DMS53 (cell line): Measurements from ENCODE around the gene BMP7.

Experiments used
- DNase-seq: peaks from one replicate; lab custom pipeline; 2025; lab: John Stamatoyannopoulos, UW

The BMP7 gene

DNA sequence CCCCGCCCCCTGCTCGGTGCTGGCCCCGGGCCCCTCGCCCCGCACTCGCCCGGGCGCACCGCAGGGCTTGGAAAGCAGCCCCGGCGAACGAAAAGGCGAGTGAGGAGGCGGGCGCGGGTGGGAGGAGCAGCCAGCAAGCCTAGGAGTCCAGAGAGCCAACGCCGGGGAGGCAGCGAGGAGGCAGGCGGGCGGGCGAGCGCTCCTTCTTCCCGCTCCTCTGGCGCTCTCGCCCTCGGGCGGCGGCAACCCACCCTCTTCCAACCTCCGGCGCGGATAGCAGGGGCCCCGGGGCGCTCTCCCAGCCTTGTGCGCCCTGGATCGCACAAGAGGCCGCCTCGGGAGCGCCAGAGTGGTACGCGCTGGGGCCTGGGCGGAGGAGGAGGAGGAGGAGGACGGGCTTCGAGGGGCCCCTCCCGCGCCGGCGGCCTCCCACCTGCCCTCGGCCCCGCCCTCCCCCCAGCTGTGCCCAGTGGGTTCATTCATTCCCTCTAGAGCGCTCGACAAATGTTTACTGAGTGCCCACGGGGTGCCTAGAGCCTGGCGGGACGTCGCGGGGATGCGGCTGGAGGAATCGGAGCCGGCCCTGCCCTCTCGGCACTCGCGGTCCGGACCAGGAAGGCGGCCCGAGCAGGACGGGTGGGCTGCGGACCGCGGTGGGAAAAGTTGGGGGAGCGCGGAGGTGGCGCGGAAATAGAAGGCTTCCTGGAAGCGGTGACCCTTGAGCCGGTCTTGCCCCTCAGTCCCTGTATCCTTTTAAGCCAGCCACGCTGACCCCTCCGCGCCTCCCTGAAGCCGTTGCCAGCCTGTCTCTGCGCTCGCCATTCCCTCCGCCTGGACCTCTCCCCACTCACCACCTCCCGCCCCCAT lies at the start of gene BMP7:
BMP7 (minus strand) TSS at position 351 of the 867 bp plus-strand sequence. CDS start 519 bp downstream, outside the sequence.
- DNase-seq: no peak

DNA sequence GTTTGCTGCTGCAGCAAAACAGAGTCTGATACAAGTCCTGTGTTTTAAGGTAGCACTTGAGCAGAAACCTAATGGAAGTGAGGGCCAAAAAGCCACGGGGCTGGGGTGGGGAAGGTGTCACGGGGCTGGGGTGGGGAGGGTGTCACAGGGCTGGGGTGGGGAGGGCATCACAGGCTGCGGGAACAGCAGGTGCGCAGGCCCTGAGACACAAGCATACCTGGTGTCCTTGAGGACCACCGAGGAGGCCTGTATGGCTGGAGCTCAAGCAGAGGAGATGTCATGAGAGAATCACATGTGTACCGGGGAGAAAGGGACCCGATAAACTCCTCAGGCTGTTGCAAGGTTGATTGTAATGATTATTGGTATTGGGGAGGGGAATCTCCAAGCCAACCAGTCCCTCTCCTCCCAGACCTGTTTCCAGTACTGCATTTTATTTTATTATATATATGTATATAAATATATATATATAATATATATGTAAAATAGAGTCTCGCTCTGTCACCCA lies 49.6 kb upstream of the BMP7 start:
- no peak for DNase-seq

DNA sequence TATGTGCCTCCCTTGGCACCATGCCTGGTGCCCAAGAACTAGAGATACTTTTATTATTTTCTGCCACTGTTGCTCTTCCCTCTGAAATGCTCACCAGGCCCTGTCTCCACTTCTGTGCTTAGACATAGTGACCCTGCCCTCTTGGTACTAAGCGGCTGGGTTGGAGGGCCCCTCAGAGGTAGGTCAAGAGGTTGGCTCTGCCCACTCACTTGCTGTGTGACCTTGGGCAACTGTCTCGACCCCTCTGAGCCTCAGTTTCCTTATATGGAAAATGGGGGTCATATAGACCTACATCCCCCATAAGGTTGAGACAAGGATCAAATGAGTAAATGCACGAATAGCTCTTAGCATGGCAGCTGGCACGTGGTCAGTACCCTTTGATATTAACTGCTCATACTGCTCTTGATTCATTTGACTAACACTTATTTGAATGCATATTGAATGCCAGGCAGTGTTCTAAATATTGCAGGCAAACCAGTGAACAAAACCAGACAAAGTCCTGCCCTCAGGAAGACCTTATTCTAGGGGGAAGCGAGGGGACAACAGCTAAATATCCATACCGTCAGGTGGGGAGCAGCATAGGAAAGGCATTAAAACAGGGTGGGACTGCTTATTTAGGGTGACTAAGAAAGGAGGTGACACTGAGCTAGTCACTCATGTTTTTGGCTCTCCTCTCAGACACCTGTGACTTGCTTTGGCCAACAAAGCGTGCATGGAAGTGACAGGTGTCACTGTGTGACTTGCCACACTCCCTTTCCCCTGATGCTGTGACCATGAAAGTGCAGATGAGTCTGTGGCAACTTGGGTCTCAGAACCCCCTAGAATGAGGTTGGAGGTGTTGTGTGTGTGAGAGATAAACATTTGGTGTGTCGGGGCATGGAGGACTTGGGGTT lies 48.9 kb upstream of the BMP7 start:
- DNase-seq: no peak

DNA sequence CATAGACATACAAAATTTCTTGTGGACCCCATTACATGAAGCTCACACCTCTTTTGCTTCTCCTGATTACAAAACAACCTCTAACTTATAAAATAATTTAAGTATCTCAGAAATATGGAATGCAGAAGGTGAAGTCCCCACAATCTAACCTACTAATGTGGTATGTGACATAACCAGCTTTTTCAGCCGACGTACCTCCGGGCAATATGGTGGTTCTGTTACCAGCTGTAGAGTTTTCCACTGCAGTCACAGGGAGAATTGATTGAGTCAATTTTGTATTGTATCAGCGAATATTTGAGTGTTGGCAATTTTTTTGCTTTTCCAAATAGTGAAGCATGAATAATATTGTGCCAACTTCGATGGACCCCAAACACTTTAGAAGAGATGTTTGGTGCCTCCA lies 47.5 kb upstream of the BMP7 start:
- DNase-seq: no peak

DNA sequence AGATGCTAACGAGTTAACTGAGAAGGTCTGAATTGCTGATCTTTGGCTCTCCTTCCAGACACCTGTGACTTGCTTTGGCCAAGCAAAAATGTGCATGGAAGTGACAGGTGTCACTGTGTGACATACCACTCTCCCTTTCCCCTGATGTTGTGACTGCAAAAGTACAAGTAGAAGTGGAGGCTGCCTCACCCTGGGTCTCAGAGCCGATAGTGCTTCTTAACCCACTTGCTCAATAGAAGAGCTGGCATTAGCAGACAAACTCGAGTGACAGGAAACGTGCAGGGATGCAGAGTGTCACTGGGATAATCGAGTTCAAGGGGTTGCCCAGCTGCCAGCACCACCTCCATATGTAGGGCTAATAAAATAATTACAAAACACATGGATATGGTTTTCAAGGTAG lies 46.8 kb upstream of the BMP7 start:
- DNase-seq: no peak

DNA sequence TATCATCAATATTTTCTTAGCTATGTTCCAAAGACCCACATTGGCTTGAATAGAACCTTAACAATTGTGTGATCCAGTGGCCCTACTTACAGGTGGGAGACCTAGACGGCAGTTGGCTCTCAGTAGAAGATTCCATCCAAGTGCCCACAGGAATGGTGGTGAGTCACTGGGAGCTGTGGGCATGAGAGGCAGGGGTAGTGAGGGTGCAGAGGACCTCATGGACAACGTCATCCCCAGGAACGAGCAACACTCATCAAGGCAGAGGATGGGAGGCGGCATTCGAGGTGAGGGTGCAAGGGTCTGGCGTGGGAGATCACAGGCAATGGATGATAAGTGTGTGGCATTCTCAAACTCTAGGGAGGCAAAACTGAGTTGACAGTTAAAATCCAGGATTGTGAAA lies 45.7 kb upstream of the BMP7 start:
- no peak for DNase-seq

DNA sequence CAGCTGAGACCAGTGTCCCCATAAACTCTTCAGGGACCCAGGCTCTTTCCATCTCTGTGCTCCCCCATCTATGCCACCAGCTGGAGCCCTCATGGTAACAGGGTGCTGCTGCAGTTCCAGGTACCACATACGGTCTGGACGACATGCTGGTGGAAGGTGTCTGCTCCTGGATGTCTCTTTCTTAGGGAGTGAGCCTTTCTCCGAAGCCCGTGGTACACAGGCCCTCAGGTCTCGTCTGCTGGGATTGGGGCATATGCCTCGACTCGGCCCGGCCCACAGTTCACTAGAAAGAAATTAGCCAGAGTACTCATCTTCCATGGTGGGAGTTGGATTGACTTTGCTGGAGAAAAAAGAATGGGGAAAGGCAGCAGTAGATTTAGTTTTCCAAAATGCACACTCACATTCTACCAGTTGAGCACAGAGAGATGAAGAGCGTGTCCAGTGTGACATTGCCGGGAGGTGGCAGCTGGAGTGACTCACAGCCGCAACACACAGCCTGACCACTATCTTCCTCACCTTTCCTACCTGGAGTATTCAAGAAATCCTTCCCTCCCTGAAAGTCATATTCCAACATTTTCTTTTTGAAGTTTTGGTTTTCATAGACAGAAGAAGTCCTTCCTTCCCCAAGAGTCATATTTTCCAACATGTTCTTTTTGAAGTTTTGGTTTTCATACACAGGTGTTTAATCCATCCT lies 44.5 kb upstream of the BMP7 start:
- DNase-seq: no peak

DNA sequence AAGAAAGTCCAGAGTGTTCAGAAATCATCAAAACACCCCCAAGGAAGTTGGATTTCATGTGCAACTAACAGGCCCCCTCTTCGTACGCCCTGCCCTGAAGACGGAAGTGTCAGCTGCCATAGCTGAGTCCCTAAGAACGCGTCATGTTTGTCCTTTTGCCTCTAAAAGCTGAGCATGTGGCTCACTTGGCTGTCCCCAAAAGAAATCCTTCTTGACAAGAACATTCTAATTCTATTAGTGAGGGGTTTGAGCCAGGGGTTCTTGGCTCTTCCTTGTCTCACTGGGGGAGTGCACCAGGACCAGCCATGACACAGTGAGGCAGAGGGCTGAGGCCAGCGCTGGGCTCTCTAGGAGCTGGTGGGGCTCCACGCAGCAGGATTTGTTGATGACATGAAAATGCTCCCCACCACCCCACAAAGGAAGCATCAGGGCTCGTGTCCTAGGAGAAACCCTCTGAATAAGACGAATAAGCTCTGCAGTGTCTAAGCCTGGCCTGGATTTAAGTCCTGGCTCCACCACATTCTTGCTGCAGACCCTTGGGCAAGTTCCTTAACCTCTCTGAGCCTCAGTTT lies 43.2 kb upstream of the BMP7 start:
- no peak for DNase-seq

DNA sequence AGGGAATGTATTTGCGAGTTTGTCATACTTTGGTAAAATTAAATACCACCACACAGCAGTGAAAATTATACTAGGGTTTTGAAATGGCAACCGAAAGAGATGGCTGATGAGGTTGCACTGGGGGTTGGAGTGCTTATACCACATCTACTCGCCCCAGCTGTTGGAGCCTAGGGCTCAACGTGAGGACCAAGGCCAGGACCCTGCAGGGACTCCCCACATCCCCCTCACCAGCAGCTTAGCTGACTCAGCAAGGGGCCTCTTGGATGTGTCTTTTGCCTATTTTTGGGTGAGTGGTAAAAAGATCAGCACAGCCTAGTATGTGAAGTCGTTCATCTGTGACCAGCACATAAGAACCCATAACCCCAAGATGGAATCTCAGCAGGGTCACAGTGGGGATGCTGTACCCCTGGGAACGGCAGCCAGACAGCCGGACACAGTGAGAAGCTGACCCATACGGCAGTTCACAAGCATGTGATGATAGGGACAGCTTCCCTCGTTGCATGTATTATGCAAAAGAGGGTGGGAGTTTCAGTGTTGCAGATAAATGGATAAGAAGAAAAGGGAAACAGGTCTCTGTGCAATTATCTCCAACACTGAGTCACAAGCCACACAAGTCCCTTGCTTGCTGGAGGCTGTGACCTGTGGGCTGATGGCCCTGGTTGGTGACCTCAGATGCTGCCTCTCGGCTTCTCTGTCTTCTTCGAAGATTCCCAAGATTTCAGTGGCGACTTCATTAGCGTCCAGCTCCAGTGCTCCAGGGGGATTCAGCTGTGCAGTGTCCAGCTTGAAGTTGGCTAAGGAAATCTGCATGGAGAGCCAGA lies 42.2 kb upstream of the BMP7 start:
- DNase-seq: no peak

DNA sequence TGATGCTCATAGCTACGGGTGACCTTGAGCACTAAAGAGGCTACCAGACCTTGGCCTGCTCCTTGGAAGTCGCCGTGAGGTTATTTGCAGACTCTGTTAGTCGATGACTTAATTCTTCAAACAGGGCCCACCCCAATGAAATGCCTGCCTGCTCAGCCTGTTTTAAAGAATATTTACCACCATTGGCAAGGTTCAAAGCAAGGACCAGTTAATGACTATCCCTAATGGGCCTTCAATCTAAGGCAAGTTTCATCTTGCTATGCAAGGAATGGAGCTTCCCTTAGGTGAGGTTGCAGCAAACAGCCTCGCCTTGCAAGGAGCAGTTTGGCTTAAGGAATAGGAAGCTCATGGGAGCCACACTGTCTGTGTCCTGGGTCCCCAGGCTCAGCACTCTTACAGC lies 40.3 kb upstream of the BMP7 start:
- no peak for DNase-seq

DNA sequence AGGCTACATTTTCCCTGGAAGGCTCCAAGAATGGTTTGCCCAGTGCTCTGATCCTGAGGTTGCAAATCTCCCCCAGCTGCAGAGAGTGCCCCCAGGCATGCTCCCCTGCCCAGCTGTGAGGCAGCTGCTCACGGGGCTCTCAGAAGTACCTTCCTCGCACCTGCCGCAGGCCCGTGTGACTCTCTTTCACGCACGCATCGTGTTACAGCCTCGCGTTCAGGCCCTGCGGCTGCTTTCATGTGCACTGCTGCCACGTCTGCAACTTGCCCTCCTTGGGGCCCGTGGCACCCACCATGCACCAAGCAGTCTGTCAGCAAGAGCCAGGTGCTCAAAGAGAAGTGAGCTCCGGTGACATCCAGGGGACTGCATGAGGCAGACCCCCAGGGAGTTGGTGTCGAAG lies 34.6 kb upstream of the BMP7 start:
- no peak for DNase-seq

DNA sequence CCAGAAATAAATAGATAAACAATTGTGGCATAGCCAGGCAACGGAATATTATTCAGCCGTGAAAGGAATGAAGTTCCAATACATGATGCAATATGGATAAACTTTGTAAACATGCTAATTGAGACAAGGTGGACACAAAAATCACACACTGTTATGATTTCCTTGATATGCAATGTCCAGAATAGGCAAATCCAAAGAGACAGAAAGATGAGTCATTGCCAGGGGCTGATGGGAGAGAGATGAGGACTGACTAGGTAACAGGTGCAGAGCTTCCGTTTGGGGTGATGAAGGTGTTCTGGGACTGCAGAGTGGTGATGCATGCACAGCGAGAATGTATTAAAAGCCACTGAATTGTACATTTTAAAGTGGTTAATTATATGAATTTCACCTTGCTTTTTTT lies 32.0 kb upstream of the BMP7 start:
- no peak for DNase-seq

DNA sequence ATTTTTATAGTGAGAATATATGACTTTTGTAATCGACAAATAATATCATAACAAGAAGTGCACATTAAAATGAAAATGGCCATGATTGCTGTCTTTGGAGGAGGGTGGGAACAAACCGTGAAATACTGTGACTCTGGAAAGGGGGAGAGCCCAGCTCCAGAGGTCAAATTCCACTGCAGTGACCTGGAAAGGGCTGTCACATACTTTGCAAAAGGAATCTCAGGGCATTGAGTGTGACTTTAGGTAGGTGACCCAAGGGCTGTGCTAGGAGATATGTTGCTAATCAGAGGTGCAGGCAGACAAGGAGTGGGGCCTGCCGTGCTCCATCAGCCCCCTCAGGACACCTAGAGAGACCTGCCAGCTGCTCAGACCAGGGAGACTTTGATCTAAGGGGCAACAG lies 28.1 kb upstream of the BMP7 start:
- no peak for DNase-seq

DNA sequence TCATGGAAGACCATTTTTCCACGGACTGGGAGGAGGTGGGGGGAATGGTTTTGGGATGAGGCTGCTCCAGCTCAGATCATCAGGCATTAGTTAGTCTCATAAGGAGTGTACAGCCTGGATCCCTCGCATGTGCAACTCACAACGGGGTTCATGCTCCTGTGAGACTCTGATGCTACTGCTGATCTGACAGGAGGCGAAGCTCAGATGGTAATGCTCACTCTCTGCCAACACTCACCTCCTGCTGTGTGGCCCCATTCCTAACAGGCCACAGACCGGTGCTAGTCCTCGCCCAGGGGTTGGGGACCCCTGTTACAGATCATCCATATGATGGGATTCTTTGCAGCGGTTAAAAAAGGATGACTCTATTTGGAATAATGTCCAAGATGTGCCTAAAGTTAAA lies 27.6 kb upstream of the BMP7 start:
- no peak for DNase-seq

DNA sequence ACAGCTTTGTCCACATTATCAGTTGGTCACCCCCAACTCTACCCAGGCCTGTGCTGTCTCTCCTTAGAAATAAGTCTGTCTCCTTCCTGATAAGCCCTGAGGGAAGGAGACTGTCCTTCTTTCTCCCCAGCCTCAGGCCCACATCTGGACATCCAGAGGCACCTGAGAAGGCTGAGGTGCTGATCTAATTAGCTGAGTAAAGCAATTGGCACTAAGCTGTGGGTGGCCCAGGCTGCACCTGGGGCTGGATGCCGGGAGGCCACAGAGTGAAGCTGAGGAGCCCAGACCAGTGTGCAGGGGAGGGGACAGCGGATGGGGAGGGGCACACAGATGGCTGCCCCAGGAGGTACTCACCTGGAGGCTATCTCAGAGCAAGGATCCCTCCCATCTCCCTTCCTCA lies 26.2 kb upstream of the BMP7 start:
- DNase-seq: no peak

DNA sequence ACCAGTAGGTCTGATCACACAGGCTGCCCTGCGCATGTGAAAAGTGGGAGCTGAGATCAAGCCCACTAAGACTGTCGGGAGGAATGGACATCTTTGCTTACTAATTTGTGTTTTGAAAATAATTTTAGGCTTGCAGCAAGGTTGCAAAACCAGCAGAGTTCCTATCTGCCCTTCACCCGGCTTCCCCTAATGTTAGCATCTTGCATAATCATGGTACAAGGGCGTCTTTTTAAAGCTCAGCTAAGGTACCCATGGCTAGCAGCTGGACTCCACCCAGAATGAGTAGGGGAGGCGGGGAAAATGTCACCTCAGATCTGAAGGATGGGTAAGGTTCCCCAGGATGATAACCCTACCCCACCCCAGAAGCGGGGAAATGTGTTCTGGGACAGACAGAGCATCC lies 25.3 kb upstream of the BMP7 start:
- no peak for DNase-seq

DNA sequence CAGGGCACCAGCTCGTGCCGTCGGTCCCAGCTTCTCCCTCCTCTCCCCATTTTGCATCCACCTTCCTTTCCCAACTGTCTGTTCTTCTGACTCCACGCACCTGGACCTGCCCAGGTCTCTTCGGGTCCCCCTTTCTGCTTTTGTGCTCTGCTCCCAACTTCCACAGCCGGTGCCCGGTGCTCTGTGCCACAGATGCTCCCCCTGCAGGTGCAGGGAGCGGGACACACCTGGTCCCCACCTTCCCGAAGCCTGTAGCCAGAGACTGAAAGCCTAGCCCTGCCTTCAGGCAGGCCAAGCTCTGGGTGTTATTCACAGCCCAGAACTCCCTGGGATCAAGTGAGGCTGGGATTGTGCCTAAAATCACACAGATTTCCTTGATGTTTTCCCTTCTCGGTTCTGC lies 24.6 kb upstream of the BMP7 start:
- DNase-seq: no peak

DNA sequence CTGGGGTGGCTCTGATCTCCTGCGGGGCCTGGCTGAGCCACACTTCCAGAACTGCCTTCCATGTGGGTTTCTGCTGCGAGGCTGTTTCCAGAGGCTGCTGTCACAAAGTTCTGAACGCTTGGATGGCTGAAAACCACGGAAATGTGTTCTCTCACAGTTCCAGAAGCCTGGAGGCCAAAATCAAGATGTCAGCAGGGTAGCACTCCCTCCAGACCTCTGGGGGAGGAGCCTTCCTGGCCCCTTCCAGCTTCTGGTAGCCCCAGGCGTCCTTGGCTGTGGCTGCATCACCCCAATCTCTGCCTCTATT lies 23.7 kb upstream of the BMP7 start:
- no peak for DNase-seq

DNA sequence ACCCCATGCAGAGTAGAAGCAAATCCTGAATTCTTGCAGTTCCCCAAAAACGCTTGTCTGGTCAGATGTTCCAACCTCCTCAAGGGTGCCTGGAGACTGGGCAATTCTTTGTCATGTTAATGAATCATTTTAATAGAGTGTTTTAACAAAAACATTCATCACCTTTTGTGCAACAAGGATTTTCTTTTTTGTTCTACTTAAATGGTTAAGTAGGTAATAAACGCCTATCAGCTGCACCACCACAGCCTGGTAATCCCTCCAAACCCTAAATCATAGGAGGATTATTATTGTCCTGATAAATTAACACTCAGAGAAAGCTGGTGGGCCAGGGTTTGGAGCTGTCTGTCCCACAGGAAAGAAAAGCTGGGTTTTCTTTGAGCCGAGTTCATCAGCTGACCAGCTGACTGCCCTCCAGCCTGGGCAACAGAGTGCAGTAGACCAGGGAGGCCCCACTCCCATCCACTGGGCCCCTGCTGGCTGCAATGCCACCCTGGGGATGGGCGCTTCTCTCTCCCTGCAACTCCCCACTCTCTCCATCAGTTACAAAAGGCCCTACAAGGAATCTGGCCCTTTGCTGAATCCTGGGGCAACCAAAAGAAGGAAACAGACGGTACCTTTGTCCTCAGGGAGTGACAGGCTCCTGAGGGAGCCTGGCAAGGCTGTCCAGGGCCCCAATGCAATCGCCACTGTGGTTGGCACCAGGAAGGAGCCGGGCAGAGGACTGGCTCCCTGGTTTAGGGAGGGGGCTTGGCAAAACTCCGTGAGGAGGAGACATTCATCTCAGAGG lies 23.1 kb upstream of the BMP7 start:
- DNase-seq: no peak

DNA sequence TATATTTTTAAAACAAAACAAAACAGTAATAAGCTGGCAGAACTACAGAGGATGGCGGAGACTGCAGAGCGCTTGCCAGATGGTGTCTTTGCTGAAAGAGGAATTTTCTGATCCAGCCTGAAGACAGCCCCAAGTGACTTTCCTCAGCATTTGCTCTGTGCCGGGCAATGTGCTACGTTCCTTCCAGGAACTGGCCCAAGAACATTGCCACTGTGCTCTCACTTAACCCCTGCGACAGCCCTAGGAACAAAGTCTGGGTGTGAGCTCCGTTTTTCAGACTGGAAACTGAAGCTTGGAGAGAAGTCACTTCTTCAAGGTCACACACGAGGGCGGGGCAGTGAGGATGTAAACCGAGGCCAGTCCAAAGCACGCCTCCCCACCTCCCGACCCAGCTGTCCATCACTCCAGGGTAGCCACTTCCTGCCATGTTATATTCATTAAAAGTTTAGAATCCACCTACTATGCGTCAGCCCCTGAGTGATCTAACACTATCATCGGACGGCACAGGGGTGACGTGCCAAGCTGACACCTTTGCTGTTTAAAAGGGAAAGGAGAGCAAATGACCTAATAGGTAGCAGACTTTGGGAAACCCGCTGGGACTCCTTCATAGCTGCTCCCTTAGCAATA lies 22.3 kb upstream of the BMP7 start:
- DNase-seq: no peak
